Psoas muscle (tissue), 8 donors: Measurements from ENCODE around the gene USP4. TPM values are rescaled to one million over a fixed set of nuclear protein-coding genes. Genes with fewer than 3 reads are reported as not detected.
"Not testable (repeated sequence)": the region's sequence is repeated elsewhere in the genome, so short reads cannot be mapped to it uniquely, and the experiment has no call there.

Experiments used
- ATAC-seq, 4 donors: fragments of 200-7000 bp; cut with Tn5 transposase; one replicate each; pipeline ENCODE4 v1.9.1; 2020; ENCODE audit warnings: moderate library complexity in 3 of 4, mild to moderate bottlenecking in 2 of 4
- DNase-seq, 2 donors: peaks; one replicate each; pipeline ENCODE4 v3.0.0-alpha.2; 2020
- H3K27ac ChIP-seq: fragments of 200-600 bp; one replicate; pipeline ENCODE4 v1.8.0; 2022
- H3K27me3 ChIP-seq, 3 donors: fragments of 200-600 bp in 1 of 3; one replicate each; pipeline versions ENCODE4 v1.6.1 to v1.8.0; 2013 to 2022; ENCODE audit warnings: low read length in 2 of 3, mild to moderate bottlenecking in 2 of 3, moderate library complexity in 1 of 3; ENCODE audit not compliant: insufficient read depth in 3 of 3
- H3K36me3 ChIP-seq, 2 donors: fragments of 200-600 bp in 1 of 2; one replicate each; pipeline versions ENCODE4 v1.6.1 to v1.8.0; 2013 to 2022; ENCODE audit warnings: low read depth in 1 of 2, mild to moderate bottlenecking in 1 of 2, moderate library complexity in 1 of 2; ENCODE audit not compliant: insufficient read depth in 1 of 2
- H3K4me1 ChIP-seq: fragments of 200-600 bp; one replicate; pipeline ENCODE4 v1.8.0; 2022
- H3K4me3 ChIP-seq: fragments of 200-600 bp; one replicate; pipeline ENCODE4 v1.8.0; 2022; ENCODE audit warnings: mild to moderate bottlenecking
- H3K9me3 ChIP-seq: fragments of 200-600 bp; one replicate; pipeline ENCODE4 v1.8.0; 2022
- CTCF ChIP-seq: fragments of 200-600 bp; IDR thresholded peaks from one replicate; pipeline ENCODE4 v1.8.0; 2022; ENCODE audit warnings: antibody characterized with exemption
- WGBS, 3 donors: extraction: QIAGEN DNeasy Blood & Tissue Kit; methylation state at CpG; one replicate each; pipeline versions ENCODE4 v1.1.6 to v1.1.7; 2013; 5-methylcytosine and 5-hydroxymethylcytosine counted together
- intact Hi-C, 2 donors: fragments of 100-400 bp; cut with DNase I; formaldehyde crosslinking; loops; one replicate each; pipeline versions ENCODE4 v1.11.0 to v1.14.2; 2022
- polyA plus RNA-seq, 3 donors: library from polyadenylated mRNA; stranded (reverse); fragments of 200-250 nt; gene quantifications; one replicate each; pipeline ENCODE4 v1.2.3, GENCODE V29; 2013
- total RNA-seq, 4 donors: library from RNA; stranded (reverse); fragmentation: NEBNext Ultra II Directional in 2 of 4; extraction: Animal tissue kit (Norgen Biotek cat#: 25700) in 2 of 4; gene quantifications; one replicate each; pipeline versions ENCODE4 v1.2.1 to v1.2.4, GENCODE V29; 2021 to 2023
- donor health status: healthy with polysubstance abuse.
- donor health status: DM: no; HTN: no; CAD: no; lungs with moderate emphysema.
- donor health status: Bipolar disorder and iron deficiency.
- donor health status: healthy.
- donor health status: DM: yes; HTN: yes; CAD: no.
- donor health status: DM: no; HTN: no; CAD: no.
- donor health status: DM: no; HTN: no; CAD: no.
- donor health status: DM: yes; HTN: yes; CAD: no.

USP4 gene
- total and polyA plus RNA-seq, 7 donors, result 16.3 to 35.2 (median 26.7) TPM

GRCh38 chr3:49255112-49255511 lies 84.7 kb downstream of the USP4 start:
- Histone ChIP-seq H3K4me3 (no peak overlapping the region), H3K9me3 (no peaks in the 10 kb centered on the region), H3K4me1 (no peaks in the 10 kb centered on the region), H3K27ac (no peak overlapping the region), H3K36me3 (peaks cover 0 to 13% of the 10 kb centered on the region in 2 donors), H3K27me3 (no peaks in the 10 kb centered on the region)
- 53 to 73% (median 64%) methylated on average over 1 of the region's 1 CpG for WGBS, 3 donors
- intact Hi-C loops, result no loop called here
- no peak for DNase-seq
- TF ChIP-seq CTCF, result no peak
- peak in 1 of 4 donors; percentile 36 for ATAC-seq

- Histone ChIP-seq H3K27ac (no peak overlapping the region), H3K36me3 (peaks cover 0 to 21% of the 10 kb centered on the region in 2 donors), H3K4me1 (peaks cover 7% of the 10 kb centered on the region), H3K4me3 (no peak overlapping the region), H3K9me3 (no peaks in the 10 kb centered on the region), H3K27me3 (no peaks in the 10 kb centered on the region)
- TF ChIP-seq CTCF, result no peak
- ATAC-seq (no peak), DNase-seq (no peak)
- 88 to 89% (median 89%) methylated on average over 3 of the region's 3 CpGs for whole genome bisulfite sequencing, 3 donors
- intact Hi-C loops, result no loop called here
Measured at GRCh38 chr3:49253512-49253911, 86.3 kb downstream of the USP4 start.

- no peak overlapping the region for H3K4me3 ChIP-seq
- intact Hi-C loops, result no loop called here
- ATAC-seq (peak; percentile 65 to 75 (median 68)), DNase-seq (no peak)
- no peaks in the 10 kb centered on the region for H3K9me3 ChIP-seq
- no peaks in the 10 kb centered on the region for H3K27me3 ChIP-seq
- peak overlapping the region; percentile 55 for H3K27ac ChIP-seq
- peaks cover 0 to 35% of the 10 kb centered on the region in 2 donors for H3K36me3 ChIP-seq
- peaks cover 10% of the 10 kb centered on the region for H3K4me1 ChIP-seq
- no peak for TF ChIP-seq CTCF
Measured at GRCh38 chr3:49248840-49249227, 91.0 kb downstream of the USP4 start.

- whole genome bisulfite sequencing, 3 donors, result 11 to 37% (median 25%) methylated on average over 1 of the region's 1 CpG
- Histone ChIP-seq H3K27me3 (no peaks in the 10 kb centered on the region), H3K4me1 (peaks cover 10% of the 10 kb centered on the region), H3K4me3 (no peak overlapping the region), H3K9me3 (no peaks in the 10 kb centered on the region), H3K27ac (no peak overlapping the region), H3K36me3 (peaks cover 0 to 59% of the 10 kb centered on the region in 2 donors)
- intact Hi-C loops, result no loop called here
- DNase-seq (no peak), ATAC-seq (peak in 2 of 4 donors; percentile 44 to 45)
- no peak for TF ChIP-seq CTCF
Measured at GRCh38 chr3:49244581-49245205, 95.2 kb downstream of the USP4 start.

GRCh38 chr3:49240091-49240490 lies 99.8 kb downstream of the USP4 start:
- H3K27ac ChIP-seq, H3K27me3 ChIP-seq, H3K4me3 ChIP-seq, DNase-seq, intact Hi-C loops, H3K9me3 ChIP-seq, H3K4me1 ChIP-seq, ATAC-seq: not testable (repeated sequence)
- 90 to 92% (median 91%) methylated on average over 11 of the region's 11 CpGs for WGBS, 3 donors
- peaks cover 0 to 53% of the 10 kb centered on the region in 2 donors for H3K36me3 ChIP-seq
